Spleen (tissue), 11 donors: Measurements from ENCODE around the gene NUBP2. TPM values are rescaled to one million over a fixed set of nuclear protein-coding genes. Genes with fewer than 3 reads are reported as not detected.

Source experiments
- DNase-seq: peaks from one replicate; pipeline ENCODE4 v3.0.0-alpha.2; 2020
- H3K27ac ChIP-seq, 8 donors: fragments of 200-600 bp; sonication (generic) in 7 of 8; 1 replicate in 4 of 8; 2 replicates in 4 of 8; pipeline versions ENCODE4 v1.5.0 to v1.8.0; 2016 to 2021; ENCODE audit warnings: inconsistent platforms in 4 of 8, mild to moderate bottlenecking in 4 of 8, moderate library complexity in 1 of 8
- H3K27me3 ChIP-seq, 7 donors: fragments of 200-600 bp; sonication (generic) in 6 of 7; replicated peaks in 1 of 7; 1 replicate in 4 of 7; 2 replicates in 3 of 7; pipeline versions ENCODE4 v1.5.0 to v1.8.0; 2016 to 2021; ENCODE audit warnings: inconsistent platforms in 3 of 7, mild to moderate bottlenecking in 1 of 7
- H3K36me3 ChIP-seq, 6 donors: fragments of 200-600 bp; sonication (generic) in 5 of 6; 1 replicate in 4 of 6; 2 replicates in 2 of 6; pipeline versions ENCODE4 v1.5.0 to v1.8.0; 2016 to 2021; ENCODE audit warnings: inconsistent platforms in 2 of 6
- H3K4me1 ChIP-seq, 6 donors: fragments of 200-600 bp; sonication (generic) in 5 of 6; 1 replicate in 3 of 6; 2 replicates in 3 of 6; pipeline versions ENCODE4 v1.5.0 to v1.8.0; 2016 to 2021; ENCODE audit warnings: inconsistent platforms in 3 of 6
- H3K4me3 ChIP-seq, 8 donors: fragments of 200-600 bp; sonication (generic) in 7 of 8; 1 replicate in 4 of 8; 2 replicates in 4 of 8; pipeline versions ENCODE4 v1.5.0 to v1.8.0; 2016 to 2021; ENCODE audit warnings: inconsistent platforms in 4 of 8, mild to moderate bottlenecking in 4 of 8, moderate library complexity in 2 of 8
- H3K9me3 ChIP-seq, 8 donors: fragments of 200-600 bp; sonication (generic) in 7 of 8; 1 replicate in 4 of 8; 2 replicates in 4 of 8; pipeline versions ENCODE4 v1.5.0 to v1.8.0; 2016 to 2021; ENCODE audit warnings: inconsistent platforms in 4 of 8
- POLR2A ChIP-seq, 3 donors: fragments of 450-650 bp; IDR thresholded peaks; one replicate each; pipeline ENCODE4 v1.5.1; 2017; ENCODE audit warnings: antibody characterized with exemption in 3 of 3, mild to moderate bottlenecking in 1 of 3
- POLR2AphosphoS5 ChIP-seq, 3 donors: sonication (generic); formaldehyde crosslinking; IDR thresholded peaks; one replicate each; pipeline ENCODE4 v1.5.1; 2017; ENCODE audit warnings: antibody characterized with exemption in 3 of 3
- WGBS, 5 donors: extraction: QIAGEN DNeasy Blood & Tissue Kit in 3 of 5; methylation state at CpG; one replicate each; pipeline versions ENCODE4 v1.1.5 to v1.1.7; 2013 to 2018; 5-methylcytosine and 5-hydroxymethylcytosine counted together
- intact Hi-C: fragments of 100-400 bp; cut with DNase I; formaldehyde crosslinking; loops from one replicate; pipeline ENCODE4 v1.15.0; 2023; ENCODE audit warnings: low total_unique reads
- polyA plus RNA-seq, 3 donors: library from polyadenylated mRNA; stranded (reverse); fragments of 200-250 nt; gene quantifications; one replicate each; pipeline ENCODE4 v1.2.1, GENCODE V29; 2013
- total RNA-seq, 7 donors: library from RNA; depleted of rRNA in 3 of 7; stranded (reverse); fragments of >200 nt in 3 of 7; fragmentation: NEBNext Ultra II Directional in 4 of 7; extraction: Animal tissue kit (Norgen Biotek cat#: 25700) in 4 of 7; gene quantifications; one replicate each; pipeline versions ENCODE4 v1.1.0 to v1.2.1, GENCODE V29; 2016 to 2021
- TF ChIP-seq, protein P1 (sequence below), 11 experiments: fragments of 200-600 bp in 7 of 11; fragments of 450-650 bp in 4 of 11; sonication (generic) in 4 of 11; IDR thresholded peaks in 8 of 11; conservative IDR thresholded peaks in 3 of 11; 1 replicate in 7 of 11; 2 replicates in 4 of 11; pipeline versions ENCODE4 v1.4.0 to v1.8.0; 2016 to 2021; ENCODE audit warnings: antibody characterized with exemption in 11 of 11, inconsistent platforms in 4 of 11, mild to moderate bottlenecking in 1 of 11
- donor health status: healthy with polysubstance abuse.
- donor health status: DM: no; HTN: no; CAD: no; lungs with moderate emphysema.
- donor health status: DM: no; HTN: no; CAD: no.
- donor health status: Bipolar disorder and iron deficiency.
- donor health status: healthy.
- donor health status: DM: no; HTN: no; CAD: no.
- donor health status: DM: yes; HTN: yes; CAD: no.

NUBP2 gene
- total and polyA plus RNA-seq, 10 donors, result 37.5 to 103 (median 57.3) TPM

DNA sequence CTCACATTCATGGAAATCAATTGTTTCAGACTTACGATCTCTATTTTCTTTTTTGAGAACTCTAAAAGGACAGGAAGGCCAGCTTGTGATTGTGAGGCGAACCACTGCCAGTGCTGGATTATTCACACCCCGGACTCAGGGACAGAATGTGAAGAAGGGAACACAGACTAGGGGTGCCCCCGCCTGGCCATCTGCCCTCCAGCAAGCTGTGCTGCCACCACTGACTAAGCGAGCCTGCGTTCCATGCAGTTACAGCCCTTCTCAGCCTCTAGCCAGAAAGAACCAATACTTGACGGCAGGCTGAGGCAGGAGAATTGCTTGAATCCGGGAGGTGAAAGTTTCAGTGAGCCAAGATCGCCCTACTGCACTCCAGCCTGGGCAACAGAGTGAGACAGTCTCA is 41.1 kb downstream of the NUBP2 start:
- Histone ChIP-seq H3K36me3 (peaks cover 0 to 43% (median 39%) of the 10 kb centered on the region in 6 donors), H3K27me3 (no peaks in the 10 kb centered on the region), H3K9me3 (no peaks in the 10 kb centered on the region), H3K4me1 (peaks cover 21 to 56% (median 40%) of the 10 kb centered on the region in 6 donors), H3K27ac (no peak overlapping the region), H3K4me3 (no peak overlapping the region)
- 55 to 86% (median 81%) methylated on average over 9 of the region's 9 CpGs for WGBS, 5 donors
- DNase-seq, result no peak
- intact Hi-C loops, result no loop called here
- TF ChIP-seq POLR2AphosphoS5 (IDR thresholded peaks at IDR 0.05) (no peak), POLR2A (IDR thresholded peaks at IDR 0.05) (no peak)
- TF ChIP-seq, protein P1, sequence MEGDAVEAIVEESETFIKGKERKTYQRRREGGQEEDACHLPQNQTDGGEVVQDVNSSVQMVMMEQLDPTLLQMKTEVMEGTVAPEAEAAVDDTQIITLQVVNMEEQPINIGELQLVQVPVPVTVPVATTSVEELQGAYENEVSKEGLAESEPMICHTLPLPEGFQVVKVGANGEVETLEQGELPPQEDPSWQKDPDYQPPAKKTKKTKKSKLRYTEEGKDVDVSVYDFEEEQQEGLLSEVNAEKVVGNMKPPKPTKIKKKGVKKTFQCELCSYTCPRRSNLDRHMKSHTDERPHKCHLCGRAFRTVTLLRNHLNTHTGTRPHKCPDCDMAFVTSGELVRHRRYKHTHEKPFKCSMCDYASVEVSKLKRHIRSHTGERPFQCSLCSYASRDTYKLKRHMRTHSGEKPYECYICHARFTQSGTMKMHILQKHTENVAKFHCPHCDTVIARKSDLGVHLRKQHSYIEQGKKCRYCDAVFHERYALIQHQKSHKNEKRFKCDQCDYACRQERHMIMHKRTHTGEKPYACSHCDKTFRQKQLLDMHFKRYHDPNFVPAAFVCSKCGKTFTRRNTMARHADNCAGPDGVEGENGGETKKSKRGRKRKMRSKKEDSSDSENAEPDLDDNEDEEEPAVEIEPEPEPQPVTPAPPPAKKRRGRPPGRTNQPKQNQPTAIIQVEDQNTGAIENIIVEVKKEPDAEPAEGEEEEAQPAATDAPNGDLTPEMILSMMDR (IDR thresholded peaks at IDR 0.05 in 8 of 11, conservative IDR thresholded peaks at IDR 0.05 in 3 of 11), result no peak

DNA sequence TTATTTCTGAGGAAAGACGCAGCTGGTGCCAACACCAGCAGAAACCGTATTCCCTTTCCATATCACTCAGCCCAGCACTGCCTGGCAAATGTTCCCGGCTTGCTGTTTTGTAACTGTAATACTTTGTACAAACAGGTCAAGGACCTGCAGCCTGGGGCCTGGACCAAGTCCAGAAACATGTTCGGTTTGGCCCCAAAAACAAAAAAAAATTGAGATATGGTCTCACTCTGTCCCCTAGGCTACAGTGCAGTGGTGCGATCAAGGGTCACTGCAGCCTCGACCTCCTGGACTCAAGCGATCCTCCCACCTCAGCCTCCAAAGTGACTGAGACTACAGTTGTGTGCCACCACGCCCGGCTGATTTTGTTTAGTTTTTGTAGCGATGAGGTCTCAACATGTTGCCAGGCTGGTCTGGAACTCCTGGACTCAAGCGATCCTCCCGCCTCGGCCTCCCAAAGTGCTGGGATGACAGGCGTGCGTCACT is 42.7 kb downstream of the NUBP2 start:
- no peak for DNase-seq

DNA sequence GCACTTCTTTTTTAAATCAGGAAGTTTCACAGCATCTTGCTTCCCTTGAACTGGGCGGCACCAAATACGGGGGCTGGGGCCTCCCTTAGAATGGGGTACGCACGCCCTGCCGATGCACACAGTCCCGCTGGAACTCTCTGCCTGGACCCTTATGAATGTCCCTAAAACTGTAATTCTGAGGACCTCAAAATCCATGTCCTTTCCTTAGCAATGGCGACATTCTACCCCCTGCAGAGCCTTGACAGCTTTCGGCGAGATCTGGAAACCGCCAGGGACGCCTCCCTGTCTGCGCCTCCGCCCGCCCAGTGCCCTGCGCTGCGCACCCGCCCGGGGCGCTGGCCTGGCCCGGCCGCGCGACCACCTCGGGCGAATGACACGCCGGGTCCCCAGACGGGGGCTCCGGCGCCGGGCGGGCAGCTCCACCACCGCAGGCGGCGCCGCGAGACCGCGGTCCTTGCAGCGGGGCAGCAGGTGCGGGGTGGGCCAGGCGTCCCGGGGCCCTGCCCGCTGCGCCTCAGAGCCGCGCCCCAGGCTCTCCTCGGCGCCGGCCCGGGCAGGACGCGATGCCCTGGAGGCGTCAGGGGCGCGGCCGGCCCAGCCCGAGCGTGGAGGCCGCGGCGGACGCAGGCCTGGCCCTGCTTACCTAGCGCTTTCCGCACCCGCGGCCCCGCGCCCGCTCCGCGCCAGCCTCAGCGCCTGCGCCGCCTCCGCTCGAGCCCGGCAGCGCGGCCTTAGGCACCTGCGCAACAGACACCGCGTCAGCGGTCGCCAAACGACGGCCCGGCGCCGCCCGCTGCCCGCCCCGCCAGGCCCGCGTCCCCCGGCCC is 43.3 kb downstream of the NUBP2 start:
- intact Hi-C loops, result no loop called here
- no peak for TF ChIP-seq POLR2AphosphoS5 (IDR thresholded peaks at IDR 0.05)
- TF ChIP-seq, protein P1 (IDR thresholded peaks at IDR 0.05 in 8 of 11, conservative IDR thresholded peaks at IDR 0.05 in 3 of 11), result peak in 1 of 11 experiments; percentile 9
- no peak for TF ChIP-seq POLR2A (IDR thresholded peaks at IDR 0.05)
- peak overlapping the region; percentile 63 to 96 (median 91) for H3K27ac ChIP-seq
- peak; percentile 93 for DNase-seq
- WGBS, 5 donors, result 1% methylated on average over 40 to 96 of the region's 96 CpGs
- H3K27me3 ChIP-seq, result no peaks in the 10 kb centered on the region
- peak overlapping the region; percentile 78 to 99 (median 94) for H3K4me3 ChIP-seq
- peaks cover 0 to 38% (median 21%) of the 10 kb centered on the region in 6 donors for H3K36me3 ChIP-seq
- H3K9me3 ChIP-seq, result no peaks in the 10 kb centered on the region
- H3K4me1 ChIP-seq, result peaks cover 31 to 75% (median 56%) of the 10 kb centered on the region in 6 donors

More for the DNA sequence above, 42.7 kb downstream of the NUBP2 start:
- Histone ChIP-seq H3K9me3 (no peaks in the 10 kb centered on the region), H3K4me3 (peak overlapping the region; percentile 78 to 99 (median 94)), H3K27me3 (no peaks in the 10 kb centered on the region), H3K36me3 (peaks cover 0 to 40% (median 27%) of the 10 kb centered on the region in 6 donors), H3K4me1 (peaks cover 31 to 72% (median 55%) of the 10 kb centered on the region in 6 donors), H3K27ac (peak overlapping the region; percentile 63 to 96 (median 91))
- WGBS, 5 donors, result 60 to 68% (median 63%) methylated on average over 15 of the region's 15 CpGs
- intact Hi-C loops, result no loop called here
- TF ChIP-seq, protein P1 (IDR thresholded peaks at IDR 0.05 in 8 of 11, conservative IDR thresholded peaks at IDR 0.05 in 3 of 11), result no peak
- TF ChIP-seq POLR2AphosphoS5 (IDR thresholded peaks at IDR 0.05) (no peak), POLR2A (IDR thresholded peaks at IDR 0.05) (no peak)
